H1 (cell line): ENCODE results near the gene XKR7. TPM values are rescaled to one million over a fixed set of nuclear protein-coding genes. Genes with fewer than 3 reads are reported as not detected.

Experiments
- CTCF ChIA-PET: fragments of 300-600 bp; sonication (Branson Sonifier 250); formaldehyde crosslinking; loops from one replicate; lab custom pipeline; 2021; ENCODE audit not compliant: partially characterized antibody; lab: Charles Lee
- POLR2A ChIA-PET: fragments of 300-600 bp; sonication (Branson Sonifier 250); formaldehyde crosslinking; loops from one replicate; lab custom pipeline; 2021; ENCODE audit warnings: inconsistent platforms; ENCODE audit not compliant: partially characterized antibody; lab: Charles Lee
- DNase-seq, 2 experiments: peaks; one replicate each; pipeline versions ENCODE4 v3.0.0 to v3.0.0-alpha.2; 2010 to 2022; ENCODE audit warnings: low spot score in 2 of 2, low read depth in 1 of 2, mixed read lengths in 1 of 2
- FAIRE-seq: peaks from 2 replicates; lab custom pipeline; 2011; peaks lifted over from hg19 to GRCh38; lab: Jason Lieb, UNC
- H2AFZ ChIP-seq: 2 replicates; pipeline ENCODE4 v1.8.1; 2012; ENCODE audit warnings: low read length, inconsistent platforms
- H2AK5ac ChIP-seq: 2 replicates; pipeline ENCODE4 v1.6.1; 2013; ENCODE audit warnings: low read depth, low read length
- H2BK120ac ChIP-seq: replicated peaks from 2 replicates; pipeline ENCODE3; 2013; ENCODE audit warnings: low read depth, low read length, inconsistent platforms
- H2BK12ac ChIP-seq: 2 replicates; pipeline ENCODE4 v1.6.1; 2013; ENCODE audit warnings: low read depth, low read length
- H2BK15ac ChIP-seq: 2 replicates; pipeline ENCODE4 v1.6.1; 2013; ENCODE audit warnings: low read length
- H2BK20ac ChIP-seq: 2 replicates; pipeline ENCODE4 v1.6.1; 2013; ENCODE audit warnings: low read length
- H2BK5ac ChIP-seq: 2 replicates; pipeline ENCODE4 v1.6.1; 2013; ENCODE audit warnings: low read depth, low read length
- H3K14ac ChIP-seq: 2 replicates; pipeline ENCODE4 v1.6.1; 2013; ENCODE audit warnings: inconsistent platforms; ENCODE audit not compliant: insufficient read length
- H3K18ac ChIP-seq: 2 replicates; pipeline ENCODE4 v1.6.1; 2013; ENCODE audit warnings: low read length; ENCODE audit errors: extremely low read depth
- H3K23ac ChIP-seq: 2 replicates; pipeline ENCODE4 v1.6.1; 2013; ENCODE audit warnings: inconsistent platforms; ENCODE audit not compliant: insufficient read length
- H3K23me2 ChIP-seq: 2 replicates; pipeline ENCODE4 v1.6.1; 2013; ENCODE audit warnings: low read depth, low read length
- H3K27ac ChIP-seq: 2 replicates; pipeline ENCODE4 v1.6.1; 2011; ENCODE audit warnings: low read depth, low read length, inconsistent platforms
- H3K27me3 ChIP-seq, 4 experiments: replicated peaks in 1 of 4; 1 replicate in 1 of 4; 2 replicates in 3 of 4; pipeline versions ENCODE4 v1.6.1 to v1.8.1; 2011 to 2013; ENCODE audit warnings: low read length in 3 of 4, mild to moderate bottlenecking in 3 of 4, inconsistent platforms in 2 of 4, mixed read lengths in 2 of 4, moderate library complexity in 1 of 4; ENCODE audit not compliant: control insufficient read depth in 3 of 4, insufficient read depth in 3 of 4; ENCODE audit errors: extremely low read depth in 1 of 4
- H3K36me3 ChIP-seq, 4 experiments: 2 replicates each; pipeline versions ENCODE4 v1.6.1 to v1.8.1; 2011 to 2013; ENCODE audit warnings: mild to moderate bottlenecking in 4 of 4, low read length in 3 of 4, moderate library complexity in 2 of 4, control low read depth in 1 of 4, inconsistent platforms in 1 of 4; ENCODE audit not compliant: insufficient read depth in 4 of 4, control insufficient read depth in 2 of 4
- H3K4ac ChIP-seq: replicated peaks from 2 replicates; pipeline ENCODE3; 2013; ENCODE audit warnings: low read length, low read depth, mixed read lengths, inconsistent platforms; ENCODE audit not compliant: insufficient read length
- H3K4me1 ChIP-seq, 4 experiments: replicated peaks in 1 of 4; 1 replicate in 1 of 4; 2 replicates in 3 of 4; pipeline versions ENCODE4 v1.6.1 to v1.8.1; 2011 to 2013; ENCODE audit warnings: low read length in 3 of 4, inconsistent platforms in 2 of 4, mixed read lengths in 1 of 4; ENCODE audit not compliant: insufficient read depth in 4 of 4, control insufficient read depth in 3 of 4
- H3K4me2 ChIP-seq, 2 experiments: 2 replicates each; pipeline versions ENCODE4 v1.6.1 to v1.8.1; 2011 to 2013; ENCODE audit warnings: low read depth in 2 of 2, low read length in 2 of 2, control low read depth in 1 of 2, inconsistent platforms in 1 of 2, mild to moderate bottlenecking in 1 of 2; ENCODE audit not compliant: insufficient read depth in 1 of 2
- H3K4me3 ChIP-seq, 4 experiments: fragments of 200-600, 300-600 bp in 1 of 4; sonication (generic), shearing (Covaris generic), sonication (Bioruptor Twin) in 1 of 4; 2 replicates each; pipeline versions ENCODE4 v1.5.1 to v1.8.1; 2011 to 2016; ENCODE audit warnings: low read length in 4 of 4, low read depth in 3 of 4, control low read depth in 2 of 4, inconsistent platforms in 2 of 4, mild to moderate bottlenecking in 2 of 4, mixed read lengths in 1 of 4, moderate library complexity in 1 of 4; ENCODE audit not compliant: insufficient read depth in 2 of 4; ENCODE audit errors: extremely low read depth in 1 of 4
- H3K56ac ChIP-seq: replicated peaks from 2 replicates; pipeline ENCODE3; 2013; ENCODE audit warnings: low read depth, mild to moderate bottlenecking, mixed read lengths, low read length, inconsistent platforms; ENCODE audit not compliant: insufficient read length
- H3K79me1 ChIP-seq: 2 replicates; pipeline ENCODE4 v1.6.1; 2013; ENCODE audit warnings: low read depth, low read length, control low read depth
- H3K79me2 ChIP-seq, 2 experiments: 2 replicates each; pipeline versions ENCODE4 v1.6.1 to v1.8.1; 2012 to 2013; ENCODE audit warnings: low read length in 2 of 2, mild to moderate bottlenecking in 2 of 2, inconsistent platforms in 1 of 2; ENCODE audit not compliant: insufficient read depth in 2 of 2, control insufficient read depth in 1 of 2
- H3K9ac ChIP-seq, 4 experiments: replicated peaks in 1 of 4; 1 replicate in 1 of 4; 2 replicates in 3 of 4; pipeline versions ENCODE4 v1.6.1 to v1.8.1; 2011 to 2013; ENCODE audit warnings: low read depth in 3 of 4, low read length in 3 of 4, control low read depth in 2 of 4, mild to moderate bottlenecking in 2 of 4, moderate library complexity in 2 of 4, inconsistent platforms in 1 of 4; ENCODE audit errors: extremely low read depth in 1 of 4
- H3K9me3 ChIP-seq, 2 experiments: 2 replicates each; pipeline versions ENCODE4 v1.6.1 to v1.8.1; 2012 to 2013; ENCODE audit warnings: mild to moderate bottlenecking in 2 of 2, moderate library complexity in 2 of 2, control low read depth in 1 of 2, inconsistent platforms in 1 of 2, low read depth in 1 of 2, low read length in 1 of 2, mixed read lengths in 1 of 2; ENCODE audit not compliant: insufficient read depth in 2 of 2
- H4K20me1 ChIP-seq, 2 experiments: replicated peaks in 1 of 2; 2 replicates each; pipeline versions ENCODE3 to v1.8.1; 2011 to 2013; ENCODE audit warnings: inconsistent platforms in 2 of 2, low read length in 2 of 2, mild to moderate bottlenecking in 1 of 2; ENCODE audit not compliant: insufficient read depth in 2 of 2, control insufficient read depth in 1 of 2
- H4K5ac ChIP-seq: 2 replicates; pipeline ENCODE4 v1.6.1; 2013; ENCODE audit warnings: low read length, low read depth, mixed read lengths, inconsistent platforms; ENCODE audit not compliant: insufficient read length
- H4K8ac ChIP-seq: 2 replicates; pipeline ENCODE4 v1.8.0; 2013; ENCODE audit warnings: mild to moderate bottlenecking, moderate library complexity, low read length, inconsistent platforms; ENCODE audit not compliant: insufficient read depth; ENCODE audit errors: extremely low read depth
- H4K91ac ChIP-seq: replicated peaks from 2 replicates; pipeline ENCODE3; 2013; ENCODE audit warnings: low read length, mixed read lengths, inconsistent platforms; ENCODE audit not compliant: insufficient read length
- KDM1A ChIP-seq: fragments of 200-600, 300-600 bp; sonication (generic); IDR thresholded peaks from 2 replicates; pipeline ENCODE4 v1.7.1; 2016; ENCODE audit warnings: mild to moderate bottlenecking, low read length, borderline replicate concordance
- MAX ChIP-seq: IDR thresholded peaks from 2 replicates; pipeline ENCODE4 v1.6.1; 2012; ENCODE audit warnings: inconsistent platforms
- RNF2 ChIP-seq: fragments of 200-900, 300-1000 bp; sonication (generic); IDR thresholded peaks from 2 replicates; pipeline ENCODE4 v1.7.1; 2016; ENCODE audit warnings: borderline replicate concordance, low read depth, mild to moderate bottlenecking, antibody characterized with exemption, low read length; ENCODE audit not compliant: poor library complexity, severe bottlenecking; ENCODE audit errors: missing control alignments
- YY1 ChIP-seq: IDR thresholded peaks from 2 replicates; pipeline ENCODE4 v1.6.1; 2011; ENCODE audit warnings: low read depth, mild to moderate bottlenecking, low read length
- WGBS, 2 experiments: shearing (Covaris generic) in 1 of 2; methylation state at CpG; one replicate each; pipeline versions ENCODE4 v1.1.6 to v1.1.7; 2013 to 2015; ENCODE audit warnings: low lambda C conversion rate in 2 of 2, mixed read lengths in 2 of 2, inconsistent platforms in 1 of 2, low coverage in 1 of 2, missing lambda C conversion rate in 1 of 2; ENCODE audit not compliant: insufficient replicate concordance in 2 of 2, insufficient coverage in 1 of 2, insufficient read length in 1 of 2; ENCODE audit errors: extremely low coverage in 1 of 2, missing lambda C conversion rate in 1 of 2; 5-methylcytosine and 5-hydroxymethylcytosine counted together
- polyA plus RNA-seq, 7 experiments: library from polyadenylated mRNA; depleted of rRNA in 3 of 7; stranded (reverse) in 5 of 7; unstranded in 2 of 7; fragments of >200 nt in 5 of 7; fragments of 200-250 nt in 2 of 7; gene quantifications; 1 replicate in 5 of 7; 2 replicates in 1 of 7; 4 replicates in 1 of 7; pipeline versions ENCODE4 v1.2.1 to v1.2.3, GENCODE V29; 2011 to 2013; ENCODE audit warnings: missing spikeins in 2 of 7, mixed read lengths in 2 of 7
- total RNA-seq: library from RNA; stranded (reverse); fragmentation: NEBNext Ultra II Directional; extraction: Animal tissue kit (Norgen Biotek cat#: 25700); gene quantifications from 2 replicates; pipeline ENCODE4 v1.2.1, GENCODE V29; 2021

XKR7 gene
- total and polyA plus RNA-seq, 2 of the 8 experiments (the other 6 are each of a cell fraction or from before 2014, with no cell fraction given), result 1.8 to 2.4 TPM

- Histone ChIP-seq H3K27ac (no peak overlapping the region), H3K14ac (no peak overlapping the region), H3K4me2 (no peak overlapping the region), H3K27me3 (no peaks in the 10 kb centered on the region), H3K9ac (no peak overlapping the region), H2BK20ac (peak overlapping the region; percentile 91; the same call in 1 of the 2 replicates), H2BK12ac (peak overlapping the region; percentile 64; the same call in 1 of the 2 replicates), H2AFZ (peak overlapping the region; percentile 40; the same call in 1 of the 2 replicates), H2BK15ac (peak overlapping the region; percentile 93; the same call in 1 of the 2 replicates), H3K9me3 (no peaks in the 10 kb centered on the region), H4K20me1 (no peaks in the 10 kb centered on the region), H3K18ac (no peak overlapping the region), H3K79me2 (no peaks in the 10 kb centered on the region), H3K4me1 (peaks cover 0 to 22% (median 16%) of the 10 kb centered on the region in 4 experiments; a peak in 6 of 7 replicates), H4K8ac (no peak overlapping the region; the same call in 1 of the 2 replicates), H2BK120ac (peak overlapping the region; percentile 24), H3K23ac (no peak overlapping the region), H3K4me3 (no peak overlapping the region), H2AK5ac (no peak overlapping the region; the same call in 1 of the 2 replicates), H3K56ac (no peak overlapping the region), H3K23me2 (no peaks in the 10 kb centered on the region), H4K91ac (peak overlapping the region; percentile 14), H2BK5ac (no peak overlapping the region), H3K79me1 (no peaks in the 10 kb centered on the region), H3K36me3 (no peaks in the 10 kb centered on the region), H4K5ac (no peak overlapping the region), H3K4ac (no peak overlapping the region)
- FAIRE-seq, result no peak
- DNase-seq, result no peak
- ChIA-PET CTCF (interaction anchor here (0.9 to 3.0 kb wide), 12 partner anchors 15 to 97 kb away, joined by 3 to 19 read pairs (median 4); no protein-coding TSS in a partner anchor), POLR2A (interaction anchor here (1.3 to 2.0 kb wide), 3 partner anchors 9 to 15 kb away, joined by 3 to 9 read pairs (median 6); no protein-coding TSS in a partner anchor)
- TF ChIP-seq MAX (peak; percentile 32; the same call in 1 of the 2 replicates), YY1 (no peak), KDM1A (peak; percentile 57; the same call in 1 of the 2 replicates), RNF2 (no peak)
- 73% methylated on average over 11 of the region's 11 CpGs; no CpG with 5 or more reads in 1 of the 2 experiments for WGBS, 2 experiments
Observed at GRCh38 chr20:31920275-31920855, 47.6 kb upstream of the XKR7 start.
